ENCODE results near the gene DCHS1.

DNA sequence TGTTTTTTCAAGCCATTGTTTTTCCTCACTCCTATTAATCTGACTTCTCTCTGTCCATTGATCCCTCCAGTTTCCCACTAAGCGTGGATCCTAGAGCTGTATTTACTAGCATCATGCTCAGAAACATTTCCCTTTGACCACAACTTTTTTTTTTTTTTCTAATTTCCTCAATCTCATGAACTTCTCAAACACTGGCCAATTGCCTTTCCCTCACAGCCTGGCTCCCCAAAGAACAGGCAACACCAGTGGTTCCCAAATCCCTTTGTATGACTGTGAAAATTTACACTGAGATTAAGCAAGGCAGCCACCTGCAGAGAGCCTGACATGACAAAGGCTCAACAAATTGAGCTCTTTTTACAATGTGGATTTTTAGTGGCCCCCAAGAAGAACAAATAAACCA, 35.0 kb downstream of the DCHS1 start:
- TF ChIP-seq POLR2A (IDR thresholded peaks at IDR 0.05) (no peak), CTCF (IDR thresholded peaks at IDR 0.05) (no peak)
